KMS-11 (cell line): ENCODE measurements around the gene MGAT4A.

ENCODE experiments used
- H2AFZ ChIP-seq: fragments of 200-600 bp; sonication (generic); 2 replicates; pipeline ENCODE4 v1.6.1; 2016; ENCODE audit warnings: antibody characterized with exemption, mixed run types, low read depth
- H3K27ac ChIP-seq: fragments of 200-600 bp; sonication (generic); 2 replicates; pipeline ENCODE4 v1.6.1; 2016; ENCODE audit warnings: mild to moderate bottlenecking, mixed run types
- H3K27me3 ChIP-seq: fragments of 200-600 bp; sonication (generic); 2 replicates; pipeline ENCODE4 v1.6.1; 2017; ENCODE audit warnings: mild to moderate bottlenecking, low read depth, mixed run types, moderate library complexity; ENCODE audit not compliant: insufficient read depth
- H3K36me3 ChIP-seq: fragments of 200-600 bp; sonication (generic); 2 replicates; pipeline ENCODE4 v1.6.1; 2017; ENCODE audit warnings: mild to moderate bottlenecking, mixed run types; ENCODE audit not compliant: insufficient read depth
- H3K4me1 ChIP-seq: fragments of 200-600 bp; sonication (generic); 2 replicates; pipeline ENCODE4 v1.6.1; 2016; ENCODE audit warnings: mild to moderate bottlenecking, low read depth, mixed run types; ENCODE audit not compliant: poor library complexity, severe bottlenecking
- H3K4me2 ChIP-seq: fragments of 200-600 bp; sonication (generic); 2 replicates; pipeline ENCODE4 v1.7.0; 2016; ENCODE audit warnings: mild to moderate bottlenecking, mixed run types
- H3K4me3 ChIP-seq: fragments of 200-600 bp; sonication (generic); IDR thresholded peaks from 2 replicates; pipeline ENCODE4 v1.6.1; 2017; ENCODE audit warnings: low read depth, low read length, mixed read lengths; ENCODE audit not compliant: insufficient read depth
- H3K79me2 ChIP-seq: fragments of 200-600 bp; sonication (generic); 2 replicates; pipeline ENCODE4 v1.6.1; 2016; ENCODE audit warnings: low read depth, mixed run types; ENCODE audit not compliant: insufficient read depth
- H3K9ac ChIP-seq: fragments of 200-600 bp; sonication (generic); 2 replicates; pipeline ENCODE4 v1.6.1; 2016; ENCODE audit warnings: mild to moderate bottlenecking, mixed run types
- H4K20me1 ChIP-seq: fragments of 200-600 bp; sonication (generic); 2 replicates; pipeline ENCODE4 v1.6.1; 2016; ENCODE audit warnings: mild to moderate bottlenecking, mixed run types; ENCODE audit not compliant: insufficient read depth
- TF ChIP-seq, protein P1 (sequence below): fragments of 200-600 bp; sonication (generic); conservative IDR thresholded peaks from 2 replicates; pipeline ENCODE4 v1.6.1; 2017; ENCODE audit warnings: low read depth, mild to moderate bottlenecking, antibody characterized with exemption, low read length, moderate library complexity, mixed read lengths

Gene MGAT4A

DNA sequence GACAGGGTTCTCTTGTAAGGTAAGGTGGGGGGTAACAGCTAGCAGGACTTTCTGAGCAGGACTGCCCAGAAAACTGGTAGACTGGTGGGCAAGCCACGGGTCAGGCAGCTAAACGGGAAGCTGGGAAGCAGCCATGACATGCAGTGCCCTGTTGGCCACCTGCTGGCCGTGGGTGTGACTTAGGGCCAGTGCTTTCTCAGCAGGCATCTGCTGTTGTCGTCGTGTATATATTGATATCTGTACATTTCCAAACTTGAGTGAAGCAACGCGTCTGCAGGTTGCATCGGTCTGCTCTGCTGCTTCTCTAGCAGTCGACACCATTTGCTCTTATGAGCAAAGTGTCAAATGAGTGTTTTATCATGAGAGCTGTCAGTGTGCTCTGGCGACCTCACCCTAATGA, 153.6 kb downstream of the MGAT4A start:
- Histone ChIP-seq H3K4me1 (no peaks in the 10 kb centered on the region), H3K27me3 (no peaks in the 10 kb centered on the region), H3K36me3 (no peaks in the 10 kb centered on the region), H3K9ac (no peak overlapping the region), H3K27ac (no peak overlapping the region), H3K79me2 (no peaks in the 10 kb centered on the region), H3K4me3 (no peak overlapping the region), H2AFZ (no peak overlapping the region), H3K4me2 (no peak overlapping the region), H4K20me1 (no peaks in the 10 kb centered on the region)
- TF ChIP-seq, protein P1, sequence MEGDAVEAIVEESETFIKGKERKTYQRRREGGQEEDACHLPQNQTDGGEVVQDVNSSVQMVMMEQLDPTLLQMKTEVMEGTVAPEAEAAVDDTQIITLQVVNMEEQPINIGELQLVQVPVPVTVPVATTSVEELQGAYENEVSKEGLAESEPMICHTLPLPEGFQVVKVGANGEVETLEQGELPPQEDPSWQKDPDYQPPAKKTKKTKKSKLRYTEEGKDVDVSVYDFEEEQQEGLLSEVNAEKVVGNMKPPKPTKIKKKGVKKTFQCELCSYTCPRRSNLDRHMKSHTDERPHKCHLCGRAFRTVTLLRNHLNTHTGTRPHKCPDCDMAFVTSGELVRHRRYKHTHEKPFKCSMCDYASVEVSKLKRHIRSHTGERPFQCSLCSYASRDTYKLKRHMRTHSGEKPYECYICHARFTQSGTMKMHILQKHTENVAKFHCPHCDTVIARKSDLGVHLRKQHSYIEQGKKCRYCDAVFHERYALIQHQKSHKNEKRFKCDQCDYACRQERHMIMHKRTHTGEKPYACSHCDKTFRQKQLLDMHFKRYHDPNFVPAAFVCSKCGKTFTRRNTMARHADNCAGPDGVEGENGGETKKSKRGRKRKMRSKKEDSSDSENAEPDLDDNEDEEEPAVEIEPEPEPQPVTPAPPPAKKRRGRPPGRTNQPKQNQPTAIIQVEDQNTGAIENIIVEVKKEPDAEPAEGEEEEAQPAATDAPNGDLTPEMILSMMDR = no peak

DNA sequence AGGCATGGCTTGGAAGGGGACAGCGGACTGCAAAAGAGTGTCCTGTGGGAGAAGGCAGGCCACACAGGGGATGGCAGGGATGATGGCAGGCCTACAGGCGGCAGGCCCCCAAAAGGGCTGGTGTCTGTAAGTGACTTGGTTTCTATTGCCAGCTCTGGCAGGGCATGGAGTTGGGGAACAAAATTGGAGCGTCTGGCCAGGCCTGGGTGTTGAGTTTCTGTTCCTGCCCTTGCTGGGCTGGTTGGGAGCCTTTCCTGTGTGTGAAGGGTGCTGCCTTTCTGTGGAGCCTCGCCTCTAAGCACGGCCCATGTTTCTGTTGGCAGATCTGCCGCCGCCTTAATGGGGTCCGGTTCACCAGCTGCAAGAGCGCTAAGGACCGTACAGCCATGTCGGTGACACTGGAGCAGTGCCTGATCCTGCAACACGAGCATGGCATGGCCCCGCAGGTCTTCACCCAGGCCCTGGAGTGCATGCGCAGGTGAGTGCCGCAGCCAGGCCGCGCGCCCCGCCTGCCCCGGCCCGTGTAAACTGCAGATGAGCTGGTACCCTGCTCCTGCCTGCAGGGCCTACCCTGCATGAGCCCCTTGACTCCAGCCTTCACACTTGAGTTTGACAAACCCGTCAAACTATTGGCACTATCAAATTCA, 154.1 kb downstream of the MGAT4A start:
- H3K36me3 ChIP-seq = no peaks in the 10 kb centered on the region
- no peaks in the 10 kb centered on the region for H4K20me1 ChIP-seq
- H3K27ac ChIP-seq = no peak overlapping the region
- no peaks in the 10 kb centered on the region for H3K4me1 ChIP-seq
- H3K79me2 ChIP-seq = no peaks in the 10 kb centered on the region
- no peak overlapping the region for H3K9ac ChIP-seq
- H3K4me2 ChIP-seq = no peak overlapping the region
- no peak overlapping the region for H3K4me3 ChIP-seq
- H2AFZ ChIP-seq = no peak overlapping the region
- TF ChIP-seq, protein P1 = no peak
- H3K27me3 ChIP-seq = no peaks in the 10 kb centered on the region

DNA sequence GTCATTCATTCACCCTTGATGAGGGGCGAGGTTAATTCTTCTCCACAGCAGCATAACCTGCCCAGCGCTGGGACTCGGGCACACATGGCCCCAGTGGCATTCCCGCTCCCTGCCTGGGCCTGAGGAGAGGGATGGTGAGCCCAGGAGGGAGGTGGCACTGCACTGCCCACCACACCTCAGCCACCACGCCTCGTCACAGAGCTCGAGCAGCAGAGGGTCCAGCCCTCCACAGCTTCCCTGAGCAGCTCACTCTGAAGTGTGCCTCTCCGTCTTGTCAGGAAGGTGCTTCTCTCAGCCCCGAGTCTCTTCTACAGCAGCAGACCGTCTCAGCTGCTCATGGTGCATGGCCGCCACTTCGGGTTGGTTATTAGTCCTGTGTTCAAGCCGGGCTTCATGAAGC, 157.5 kb downstream of the MGAT4A start:
- no peaks in the 10 kb centered on the region for H3K36me3 ChIP-seq
- no peak overlapping the region for H3K9ac ChIP-seq
- H2AFZ ChIP-seq = no peak overlapping the region
- no peaks in the 10 kb centered on the region for H3K4me1 ChIP-seq
- no peak overlapping the region for H3K4me3 ChIP-seq
- no peaks in the 10 kb centered on the region for H4K20me1 ChIP-seq
- no peaks in the 10 kb centered on the region for H3K27me3 ChIP-seq
- no peak overlapping the region for H3K4me2 ChIP-seq
- H3K27ac ChIP-seq = no peak overlapping the region
- no peaks in the 10 kb centered on the region for H3K79me2 ChIP-seq
- TF ChIP-seq, protein P1 = no peak

DNA sequence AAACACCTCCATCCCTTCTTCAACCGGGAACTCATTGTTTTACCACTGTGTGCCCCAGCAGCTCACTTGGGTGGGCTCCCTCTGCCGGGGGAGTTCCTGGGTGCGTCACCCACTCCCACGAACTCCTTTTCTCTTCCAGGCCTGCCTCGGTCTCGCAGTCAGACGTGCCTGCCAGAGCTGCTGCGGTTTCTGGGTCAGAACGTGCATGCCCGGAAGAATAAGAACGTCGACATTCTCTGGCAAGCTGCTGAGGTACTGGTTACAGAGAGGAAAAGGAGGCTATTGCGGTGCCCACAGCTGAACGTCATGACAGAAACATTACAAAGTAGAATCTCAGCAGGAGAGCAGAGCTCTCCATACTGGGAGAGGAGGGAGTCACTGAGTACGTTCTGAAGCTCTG, 158.3 kb downstream of the MGAT4A start:
- Histone ChIP-seq H3K27me3 (no peaks in the 10 kb centered on the region), H3K79me2 (no peaks in the 10 kb centered on the region), H2AFZ (no peak overlapping the region), H3K4me3 (no peak overlapping the region), H3K4me1 (no peaks in the 10 kb centered on the region), H3K36me3 (no peaks in the 10 kb centered on the region), H3K4me2 (no peak overlapping the region), H4K20me1 (no peaks in the 10 kb centered on the region), H3K27ac (no peak overlapping the region), H3K9ac (no peak overlapping the region)
- TF ChIP-seq, protein P1 = no peak
